ENCODE measurements around the gene ARSD. TPM values are rescaled to one million over a fixed set of nuclear protein-coding genes. Genes with fewer than 3 reads are reported as not detected.

ARSD gene
- polyA plus RNA-seq, 1 of the 3 experiments (the other 2 are of a cell fraction): 19.8 TPM

Other genes starting within 250 kb of the ARSD start
- 149 and 346 TPM in 2 replicates for gene CD99, start 238.0 kb downstream of the ARSD start, polyA plus RNA-seq (2012; rRNA removed)
- gene XG, start 177.3 kb downstream of the ARSD start, polyA plus RNA-seq (2012; rRNA removed): 0.42 and 0.76 TPM in 2 replicates
- 1.6 and 1.8 TPM in 2 replicates for gene GYG2, start 100.4 kb downstream of the ARSD start, polyA plus RNA-seq (2012; rRNA removed)
- gene ARSH, start 77.2 kb upstream of the ARSD start, polyA plus RNA-seq (2012; rRNA removed): not detected in 2 replicates
- not detected in 2 replicates for gene ARSF, start 112.1 kb upstream of the ARSD start, polyA plus RNA-seq (2012; rRNA removed)

Data from SK-N-SH (cell line).